Heart left ventricle (tissue), 16 donors: ENCODE measurements around the gene PLCL1. TPM values are rescaled to one million over a fixed set of nuclear protein-coding genes. Genes with fewer than 3 reads are reported as not detected.

Experiments used
- ATAC-seq, 4 donors: fragments of 200-7000 bp; cut with Tn5 transposase; one replicate each; pipeline ENCODE4 v1.9.1; 2020 to 2022; ENCODE audit warnings: moderate library complexity in 4 of 4, mild to moderate bottlenecking in 3 of 4, moderate number of reproducible peaks in 1 of 4
- DNase-seq, 5 donors: peaks; one replicate each; pipeline ENCODE4 v3.0.0-alpha.2; 2020
- H3K27ac ChIP-seq, 12 donors: fragments of 200-600 bp; sonication (generic) in 4 of 12; one replicate each; pipeline versions ENCODE4 v1.5.0 to v1.8.0; 2016 to 2022; ENCODE audit warnings: mild to moderate bottlenecking in 2 of 12
- H3K27me3 ChIP-seq, 9 donors: fragments of 200-600 bp; sonication (generic) in 2 of 9; one replicate each; pipeline versions ENCODE4 v1.5.1 to v1.8.0; 2016 to 2022; ENCODE audit warnings: mild to moderate bottlenecking in 3 of 9
- H3K36me3 ChIP-seq, 9 donors: fragments of 200-600 bp; sonication (generic) in 2 of 9; one replicate each; pipeline versions ENCODE4 v1.5.0 to v1.8.0; 2018 to 2022; ENCODE audit warnings: mild to moderate bottlenecking in 2 of 9
- H3K4me1 ChIP-seq, 12 donors: fragments of 200-600 bp; sonication (generic) in 4 of 12; one replicate each; pipeline versions ENCODE4 v1.5.0 to v1.8.0; 2016 to 2022; ENCODE audit warnings: mild to moderate bottlenecking in 3 of 12
- H3K4me3 ChIP-seq, 12 donors: fragments of 200-600 bp; sonication (generic) in 4 of 12; one replicate each; pipeline versions ENCODE4 v1.5.0 to v1.8.0; 2017 to 2022; ENCODE audit warnings: mild to moderate bottlenecking in 9 of 12, moderate library complexity in 4 of 12
- H3K9me3 ChIP-seq, 12 donors: fragments of 200-600 bp; sonication (generic) in 4 of 12; one replicate each; pipeline versions ENCODE4 v1.5.0 to v1.8.0; 2016 to 2022; ENCODE audit warnings: mild to moderate bottlenecking in 1 of 12
- POLR2A ChIP-seq, 2 donors: fragments of 450-650 bp; IDR thresholded peaks; one replicate each; pipeline ENCODE4 v1.6.1; 2017; ENCODE audit warnings: antibody characterized with exemption in 2 of 2, mild to moderate bottlenecking in 2 of 2, moderate library complexity in 2 of 2
- WGBS, 4 donors: extraction: QIAGEN DNeasy Blood & Tissue Kit in 2 of 4; methylation state at CpG; one replicate each; pipeline versions ENCODE4 v1.1.5 to v1.1.7; 2013 to 2018; 5-methylcytosine and 5-hydroxymethylcytosine counted together
- intact Hi-C, 10 donors: fragments of 100-400 bp; cut with DNase I; formaldehyde crosslinking; loops; one replicate each; pipeline versions ENCODE4 v1.11.1 to v1.14.2; 2022
- polyA plus RNA-seq, 2 donors: library from polyadenylated mRNA; stranded (reverse); fragments of 200-250 nt; gene quantifications; one replicate each; pipeline ENCODE4 v1.2.3, GENCODE V29; 2013
- total RNA-seq, 9 donors: library from RNA; depleted of rRNA in 2 of 9; stranded (reverse); fragments of >200 nt in 2 of 9; fragmentation: NEBNext Ultra II Directional in 3 of 9; extraction: Animal tissue kit (Norgen Biotek cat#: 25700) in 3 of 9; gene quantifications; one replicate each; pipeline versions ENCODE4 v1.1.0 to v1.2.4, GENCODE V29; 2016 to 2023
- TF ChIP-seq, protein P1 (sequence below), 12 donors: fragments of 200-600 bp; sonication (generic) in 4 of 12; IDR thresholded peaks; one replicate each; pipeline versions ENCODE4 v1.5.0 to v1.8.0; 2018 to 2022; ENCODE audit warnings: antibody characterized with exemption in 12 of 12, mild to moderate bottlenecking in 5 of 12
- donor health status: ischemic (EF 13 %, LVEDD 7.1; RV severe dilation, severe dysfunction).
- donor health status: healthy with polysubstance abuse.
- donor health status: DM: no; HTN: yes; CAD: no.
- donor health status: DM: no; HTN: no; CAD: no.
- donor health status: ischemic (EF 25% LVEDD 6.9; RV normal size, moderate dysfunction).
- donor health status: ischemic (EF 25% LVEDD 5.7; RV mildly dilated, moderate dysfunction).
- donor health status: healthy.
- donor health status: DM: yes; HTN: yes; CAD: no.
- donor health status: ischemic (EF 35%, LVEDD 5.7; RV mildly dilated, moderate dysfunction).
- donor health status: nonischemic (EF 11% LVEDD 7.7; RV severe dilation, severe dysfunction).
- donor health status: DM: yes; HTN: yes; CAD: no.
- donor health status: PGD.
- donor health status: ischemic (EF 29% LVEDD 5.4; RV normal size, mild dysfunction).
- donor health status: nonischemic (EF 23%, LVEDD 6.1; RV moderate dilation, normal function).

The PLCL1 gene
- total and polyA plus RNA-seq, 11 donors, result 22.0 to 126 (median 90.4) TPM

DNA sequence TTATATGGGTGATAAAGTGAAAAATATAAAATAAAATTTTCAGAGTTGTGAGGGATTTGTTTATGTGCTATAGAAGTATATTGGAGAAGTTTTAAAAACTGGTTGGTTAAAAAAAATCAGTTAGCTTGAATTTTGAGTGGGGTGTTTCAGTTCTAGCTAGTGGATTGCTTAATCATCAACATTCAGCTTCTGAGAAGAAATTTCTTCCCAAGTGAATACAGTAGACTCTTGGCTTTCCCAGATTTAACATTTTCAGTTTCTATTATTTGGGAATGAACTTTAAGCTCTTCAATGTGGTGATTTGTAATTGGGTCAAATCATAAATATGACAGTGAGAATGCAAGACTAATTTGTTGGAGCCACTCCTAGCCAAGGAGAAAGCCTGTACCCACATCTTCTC is 120.8 kb downstream of the PLCL1 start:
- no peak overlapping the region for H3K4me3 ChIP-seq
- H3K4me1 ChIP-seq, result peaks cover 4 to 59% (median 27%) of the 10 kb centered on the region in 12 donors
- ATAC-seq (no peak), DNase-seq (no peak)
- H3K27ac ChIP-seq, result peak overlapping the region in 1 of 12 donors; percentile 0
- no peaks in the 10 kb centered on the region for H3K27me3 ChIP-seq
- H3K36me3 ChIP-seq, result no peaks in the 10 kb centered on the region
- H3K9me3 ChIP-seq, result no peaks in the 10 kb centered on the region
- TF ChIP-seq POLR2A (IDR thresholded peaks at IDR 0.05), result no peak
- TF ChIP-seq, protein P1, sequence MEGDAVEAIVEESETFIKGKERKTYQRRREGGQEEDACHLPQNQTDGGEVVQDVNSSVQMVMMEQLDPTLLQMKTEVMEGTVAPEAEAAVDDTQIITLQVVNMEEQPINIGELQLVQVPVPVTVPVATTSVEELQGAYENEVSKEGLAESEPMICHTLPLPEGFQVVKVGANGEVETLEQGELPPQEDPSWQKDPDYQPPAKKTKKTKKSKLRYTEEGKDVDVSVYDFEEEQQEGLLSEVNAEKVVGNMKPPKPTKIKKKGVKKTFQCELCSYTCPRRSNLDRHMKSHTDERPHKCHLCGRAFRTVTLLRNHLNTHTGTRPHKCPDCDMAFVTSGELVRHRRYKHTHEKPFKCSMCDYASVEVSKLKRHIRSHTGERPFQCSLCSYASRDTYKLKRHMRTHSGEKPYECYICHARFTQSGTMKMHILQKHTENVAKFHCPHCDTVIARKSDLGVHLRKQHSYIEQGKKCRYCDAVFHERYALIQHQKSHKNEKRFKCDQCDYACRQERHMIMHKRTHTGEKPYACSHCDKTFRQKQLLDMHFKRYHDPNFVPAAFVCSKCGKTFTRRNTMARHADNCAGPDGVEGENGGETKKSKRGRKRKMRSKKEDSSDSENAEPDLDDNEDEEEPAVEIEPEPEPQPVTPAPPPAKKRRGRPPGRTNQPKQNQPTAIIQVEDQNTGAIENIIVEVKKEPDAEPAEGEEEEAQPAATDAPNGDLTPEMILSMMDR (IDR thresholded peaks at IDR 0.05), result no peak
- intact Hi-C loops, result no loop called here

DNA sequence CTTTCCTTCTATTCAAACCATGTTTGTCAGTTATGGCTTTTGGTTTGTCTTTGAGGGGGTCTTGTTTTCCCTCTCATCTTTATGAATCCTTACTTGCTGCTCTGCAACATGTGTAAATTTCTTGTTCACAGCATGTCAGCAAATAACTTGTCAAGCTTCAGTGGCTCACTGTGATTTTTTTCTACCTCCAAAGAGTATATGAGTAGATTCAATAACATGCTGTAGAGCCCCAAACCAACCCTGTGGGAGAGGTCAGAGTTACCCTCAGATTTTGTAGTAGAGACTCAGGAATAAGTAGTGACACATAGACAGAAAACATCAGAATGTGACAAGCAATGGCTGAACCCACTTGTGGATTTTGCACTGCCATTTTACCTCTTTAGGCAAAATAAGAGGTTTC is 121.6 kb downstream of the PLCL1 start:
- Histone ChIP-seq H3K27me3 (no peaks in the 10 kb centered on the region), H3K4me3 (no peak overlapping the region), H3K4me1 (peaks cover 4 to 56% (median 25%) of the 10 kb centered on the region in 12 donors), H3K36me3 (no peaks in the 10 kb centered on the region), H3K9me3 (no peaks in the 10 kb centered on the region), H3K27ac (no peak overlapping the region)
- no peak for ATAC-seq
- intact Hi-C loops, result no loop called here
- no peak for DNase-seq
- no peak for TF ChIP-seq POLR2A (IDR thresholded peaks at IDR 0.05)
- TF ChIP-seq, protein P1 (IDR thresholded peaks at IDR 0.05), result no peak

DNA sequence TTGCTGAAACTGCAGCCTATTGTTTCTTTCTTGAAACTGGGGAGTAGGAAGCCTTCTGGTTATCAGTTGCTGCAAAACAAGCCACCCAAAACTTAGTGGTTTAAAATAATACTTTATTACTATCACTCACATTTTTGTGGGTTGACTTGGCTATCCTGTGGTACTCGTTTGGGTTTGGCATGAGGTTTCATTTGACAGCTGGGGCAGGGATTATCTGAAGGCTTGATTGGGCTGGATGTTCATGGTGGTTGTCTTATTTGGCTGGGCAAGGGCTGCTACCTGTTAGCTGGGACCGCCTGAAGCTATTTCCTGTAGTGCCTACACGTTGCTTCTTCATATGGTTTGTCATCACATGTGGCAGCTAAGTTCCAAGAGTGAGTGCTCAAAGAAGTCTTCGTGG is 122.3 kb downstream of the PLCL1 start:
- TF ChIP-seq, protein P1 (IDR thresholded peaks at IDR 0.05), result no peak
- no peak for TF ChIP-seq POLR2A (IDR thresholded peaks at IDR 0.05)
- no peak overlapping the region for H3K27ac ChIP-seq
- no peak overlapping the region for H3K4me3 ChIP-seq
- no peaks in the 10 kb centered on the region for H3K27me3 ChIP-seq
- WGBS, 4 donors, result 76 to 83% (median 81%) methylated on average over 4 of the region's 4 CpGs
- DNase-seq, result no peak
- intact Hi-C loops, result no loop called here
- peaks cover 4 to 56% (median 25%) of the 10 kb centered on the region in 12 donors for H3K4me1 ChIP-seq
- ATAC-seq, result no peak
- H3K36me3 ChIP-seq, result no peaks in the 10 kb centered on the region
- H3K9me3 ChIP-seq, result no peaks in the 10 kb centered on the region

DNA sequence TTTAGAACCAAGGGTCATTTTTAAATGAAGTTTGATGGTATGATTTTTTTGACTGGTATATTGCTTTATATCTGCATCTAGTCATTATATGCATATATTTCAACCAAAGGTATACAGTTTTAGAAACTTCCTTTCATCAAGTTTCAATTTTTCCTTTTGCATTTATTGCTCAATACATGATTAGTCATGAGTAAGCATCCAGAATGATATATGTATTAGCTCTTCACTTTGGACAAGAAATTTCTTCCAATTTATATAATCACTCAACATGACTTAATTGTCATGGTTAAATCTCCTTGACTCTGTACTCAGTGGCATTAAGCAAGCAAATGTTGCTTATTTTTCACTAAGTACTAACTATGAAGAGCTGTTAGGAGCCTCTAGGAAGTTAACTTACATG is 123.6 kb downstream of the PLCL1 start:
- Histone ChIP-seq H3K4me1 (peaks cover 4 to 56% (median 25%) of the 10 kb centered on the region in 12 donors), H3K4me3 (no peak overlapping the region), H3K9me3 (no peaks in the 10 kb centered on the region), H3K27ac (no peak overlapping the region), H3K27me3 (no peaks in the 10 kb centered on the region), H3K36me3 (no peaks in the 10 kb centered on the region)
- DNase-seq (no peak), ATAC-seq (no peak)
- intact Hi-C loops, result no loop called here
- TF ChIP-seq, protein P1 (IDR thresholded peaks at IDR 0.05), result no peak
- no peak for TF ChIP-seq POLR2A (IDR thresholded peaks at IDR 0.05)
